HL-60 (cell line): ENCODE data around the gene CPN1.

Experiments
- CTCF ChIP-seq: IDR thresholded peaks from one replicate; pipeline ENCODE4 v1.5.1; 2011; ENCODE audit warnings: low read length, control low read depth, inconsistent platforms; ENCODE audit not compliant: insufficient read depth
- POLR2AphosphoS5 ChIP-seq: IDR thresholded peaks from 2 replicates; pipeline ENCODE4 v1.6.1; 2012; ENCODE audit warnings: low read depth

- TF ChIP-seq CTCF (no peak), POLR2AphosphoS5 (no peak)
Measured at GRCh38 chr10:100129424-100129823, 47.8 kb upstream of the CPN1 start.
